IPS-15b (cell line): ENCODE results near the gene NUPR1.

ENCODE experiments used
- H3K27me3 ChIP-seq: one replicate; pipeline ENCODE4 v1.6.1; 2013; ENCODE audit warnings: low read length; ENCODE audit not compliant: control insufficient read depth, insufficient read depth
- H3K36me3 ChIP-seq: one replicate; pipeline ENCODE4 v1.6.1; 2013; ENCODE audit warnings: low read length; ENCODE audit not compliant: control insufficient read depth, insufficient read depth
- H3K4me1 ChIP-seq: one replicate; pipeline ENCODE4 v1.6.1; 2013; ENCODE audit warnings: mild to moderate bottlenecking, low read length; ENCODE audit not compliant: control insufficient read depth, insufficient read depth
- H3K4me3 ChIP-seq: one replicate; pipeline ENCODE4 v1.5.1; 2013; ENCODE audit warnings: low read depth, low read length
- H3K9ac ChIP-seq: one replicate; pipeline ENCODE4 v1.6.1; 2013; ENCODE audit warnings: low read depth, mild to moderate bottlenecking, low read length
- H3K9me3 ChIP-seq: one replicate; pipeline ENCODE4 v1.6.1; 2013; ENCODE audit warnings: mild to moderate bottlenecking, low read length; ENCODE audit not compliant: control insufficient read depth, insufficient read depth

Gene NUPR1

DNA sequence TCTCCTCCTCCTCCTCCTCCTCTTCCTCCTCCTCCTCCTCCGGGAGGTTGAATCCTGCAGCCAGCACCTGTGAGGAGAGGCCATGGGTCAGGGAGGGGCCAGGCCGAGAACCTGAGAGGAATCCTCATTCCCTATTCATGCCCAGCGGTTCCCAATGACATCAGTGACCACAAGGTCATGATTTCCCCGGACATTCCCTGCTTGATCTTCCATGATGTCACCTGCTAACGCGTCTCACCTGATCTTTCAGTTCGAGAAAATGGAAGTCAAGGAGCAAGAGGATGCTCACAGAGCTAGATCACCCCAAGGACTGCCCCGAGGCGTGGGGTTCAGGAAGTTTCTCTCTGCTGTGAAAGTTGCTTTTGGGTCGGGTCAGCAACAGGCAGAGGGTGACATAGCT, 38.9 kb downstream of the NUPR1 start:
- no peaks in the 10 kb centered on the region for H3K9me3 ChIP-seq
- no peak overlapping the region for H3K9ac ChIP-seq
- no peaks in the 10 kb centered on the region for H3K36me3 ChIP-seq
- H3K27me3 ChIP-seq: no peaks in the 10 kb centered on the region
- no peak overlapping the region for H3K4me3 ChIP-seq
- no peaks in the 10 kb centered on the region for H3K4me1 ChIP-seq

GRCh38 chr16:28498666-28499381, 40.0 kb downstream of the NUPR1 start:
- H3K27me3 ChIP-seq: no peaks in the 10 kb centered on the region
- no peak overlapping the region for H3K4me3 ChIP-seq
- no peaks in the 10 kb centered on the region for H3K9me3 ChIP-seq
- no peaks in the 10 kb centered on the region for H3K4me1 ChIP-seq
- H3K36me3 ChIP-seq: no peaks in the 10 kb centered on the region
- no peak overlapping the region for H3K9ac ChIP-seq

DNA sequence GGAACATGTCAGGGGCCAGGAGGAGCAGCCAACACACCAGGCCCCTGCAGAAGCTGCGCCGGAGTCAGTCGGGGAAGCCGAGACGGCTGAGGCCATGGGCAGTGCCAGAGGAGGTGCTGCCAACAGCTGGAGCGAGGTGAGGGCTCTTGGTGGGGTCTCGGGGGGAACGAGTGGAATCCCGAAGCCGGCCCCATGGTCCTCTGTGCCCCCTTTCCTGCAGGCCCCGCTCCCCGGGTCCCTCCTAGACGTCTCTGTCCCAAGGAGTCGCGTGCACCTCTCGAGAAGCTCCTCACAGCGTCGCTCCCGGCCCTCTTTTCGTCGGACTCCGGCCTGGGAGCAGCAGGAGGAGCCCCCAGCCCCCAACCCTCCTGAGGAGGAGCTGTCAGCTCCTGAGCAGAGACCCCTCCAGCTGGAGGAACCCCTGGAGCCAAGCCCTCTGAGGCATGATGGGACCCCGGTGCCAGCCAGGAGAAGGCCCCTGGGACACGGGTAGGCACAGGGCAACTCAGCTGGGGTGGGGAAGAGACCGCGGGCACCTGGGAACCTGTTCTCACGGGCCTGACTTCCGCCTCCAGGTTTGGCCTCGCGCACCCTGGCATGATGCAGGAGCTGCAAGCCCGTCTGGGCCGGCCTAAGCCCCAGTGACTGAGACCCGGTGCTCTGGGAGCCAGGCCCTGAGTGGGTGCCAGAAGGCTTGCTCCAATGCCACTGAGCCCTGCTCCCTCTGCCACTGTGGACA, 40.7 kb downstream of the NUPR1 start:
- Histone ChIP-seq H3K27me3 (no peaks in the 10 kb centered on the region), H3K36me3 (no peaks in the 10 kb centered on the region), H3K9me3 (no peaks in the 10 kb centered on the region), H3K4me3 (no peak overlapping the region), H3K9ac (no peak overlapping the region), H3K4me1 (no peaks in the 10 kb centered on the region)

DNA sequence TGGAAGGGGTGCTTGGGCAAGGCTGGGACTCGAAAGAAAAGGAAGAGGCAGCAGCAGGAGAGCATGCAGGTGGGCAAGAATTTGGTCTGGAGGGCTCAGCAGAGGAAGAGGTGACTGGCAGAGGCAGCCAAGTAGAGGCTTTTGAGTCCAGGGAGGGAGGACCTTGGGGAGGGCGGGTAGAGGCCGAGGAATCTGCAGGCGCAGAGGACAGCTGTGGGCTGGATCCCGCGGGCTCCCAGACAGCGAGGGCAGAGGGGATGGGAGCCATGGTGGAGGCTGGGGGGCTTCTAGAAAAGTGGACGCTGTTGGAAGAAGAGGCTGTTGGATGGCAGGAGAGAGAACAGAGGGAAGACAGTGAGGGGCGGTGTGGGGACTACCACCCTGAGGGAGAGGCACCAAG, 41.4 kb downstream of the NUPR1 start:
- Histone ChIP-seq H3K9ac (no peak overlapping the region), H3K9me3 (no peaks in the 10 kb centered on the region), H3K27me3 (no peaks in the 10 kb centered on the region), H3K36me3 (no peaks in the 10 kb centered on the region), H3K4me1 (no peaks in the 10 kb centered on the region), H3K4me3 (no peak overlapping the region)

DNA sequence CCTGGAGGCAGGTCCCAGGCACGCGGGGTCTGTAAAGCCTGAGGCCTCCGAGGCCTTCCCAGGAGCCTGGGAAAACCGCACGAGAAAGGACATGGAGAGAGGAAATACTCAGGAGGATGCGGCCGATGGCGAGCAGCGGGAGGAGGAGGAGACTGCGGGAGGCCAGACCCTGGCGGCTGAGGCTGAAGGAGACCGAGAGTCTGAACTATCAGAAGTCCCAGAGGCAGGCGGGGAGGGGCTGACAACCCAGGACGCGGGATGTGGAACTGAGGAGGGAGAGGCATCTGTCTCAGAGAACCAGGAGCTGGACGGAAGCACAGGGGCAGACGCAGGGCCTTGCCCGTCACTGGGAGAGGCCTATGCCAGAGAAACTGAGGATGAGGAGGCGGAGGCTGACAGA, 41.9 kb downstream of the NUPR1 start:
- Histone ChIP-seq H3K9ac (no peak overlapping the region), H3K4me3 (no peak overlapping the region), H3K36me3 (no peaks in the 10 kb centered on the region), H3K27me3 (no peaks in the 10 kb centered on the region), H3K4me1 (no peaks in the 10 kb centered on the region), H3K9me3 (no peaks in the 10 kb centered on the region)

DNA sequence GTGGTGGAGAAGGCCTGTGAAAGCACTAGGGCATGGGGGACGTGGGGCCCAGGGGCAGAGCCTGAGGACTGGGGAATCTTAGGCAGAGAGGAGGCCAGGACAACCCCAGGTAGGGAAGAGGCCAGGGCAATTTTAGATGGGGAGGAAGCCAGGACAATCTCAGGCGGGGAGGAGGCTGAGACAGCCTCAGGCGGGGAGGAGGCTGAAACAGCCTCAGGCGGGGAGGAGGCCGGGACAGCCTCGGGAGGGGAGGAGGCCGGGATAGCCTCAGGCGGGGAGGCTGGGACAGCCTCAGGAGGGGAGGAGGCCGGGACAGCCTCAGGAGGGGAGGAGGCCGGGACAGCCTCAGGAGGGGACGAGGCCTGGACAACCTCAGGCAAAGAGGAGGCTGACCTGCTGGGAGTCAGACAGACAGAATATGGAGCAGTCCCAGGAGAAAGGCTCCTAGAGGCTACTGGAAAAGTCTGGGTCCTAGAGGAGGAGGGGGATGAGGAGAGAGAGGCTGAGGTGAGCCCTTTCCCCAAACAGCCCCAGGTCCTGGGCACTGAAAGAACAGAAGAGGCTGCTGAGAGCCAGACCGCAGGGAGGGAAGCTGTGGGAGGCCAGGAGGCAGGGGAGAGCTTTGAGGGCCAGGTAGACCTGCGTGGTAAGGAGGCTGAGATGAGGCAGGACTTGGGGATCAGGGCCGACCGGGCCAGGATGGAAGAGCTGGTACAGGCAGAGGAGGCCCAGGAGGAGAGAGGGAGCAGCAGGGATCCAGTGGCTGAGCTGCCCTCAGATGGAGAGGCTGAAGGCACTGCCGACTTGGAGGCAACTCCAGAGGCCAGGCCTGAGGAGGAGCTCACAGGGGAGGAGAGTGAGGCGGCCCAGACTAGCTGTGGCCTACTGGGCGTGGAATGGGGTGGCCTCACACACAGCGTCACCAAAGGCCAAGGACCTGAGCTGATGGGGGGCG, 42.7 kb downstream of the NUPR1 start:
- Histone ChIP-seq H3K9ac (no peak overlapping the region), H3K4me3 (no peak overlapping the region), H3K27me3 (no peaks in the 10 kb centered on the region), H3K9me3 (no peaks in the 10 kb centered on the region), H3K4me1 (no peaks in the 10 kb centered on the region), H3K36me3 (no peaks in the 10 kb centered on the region)

DNA sequence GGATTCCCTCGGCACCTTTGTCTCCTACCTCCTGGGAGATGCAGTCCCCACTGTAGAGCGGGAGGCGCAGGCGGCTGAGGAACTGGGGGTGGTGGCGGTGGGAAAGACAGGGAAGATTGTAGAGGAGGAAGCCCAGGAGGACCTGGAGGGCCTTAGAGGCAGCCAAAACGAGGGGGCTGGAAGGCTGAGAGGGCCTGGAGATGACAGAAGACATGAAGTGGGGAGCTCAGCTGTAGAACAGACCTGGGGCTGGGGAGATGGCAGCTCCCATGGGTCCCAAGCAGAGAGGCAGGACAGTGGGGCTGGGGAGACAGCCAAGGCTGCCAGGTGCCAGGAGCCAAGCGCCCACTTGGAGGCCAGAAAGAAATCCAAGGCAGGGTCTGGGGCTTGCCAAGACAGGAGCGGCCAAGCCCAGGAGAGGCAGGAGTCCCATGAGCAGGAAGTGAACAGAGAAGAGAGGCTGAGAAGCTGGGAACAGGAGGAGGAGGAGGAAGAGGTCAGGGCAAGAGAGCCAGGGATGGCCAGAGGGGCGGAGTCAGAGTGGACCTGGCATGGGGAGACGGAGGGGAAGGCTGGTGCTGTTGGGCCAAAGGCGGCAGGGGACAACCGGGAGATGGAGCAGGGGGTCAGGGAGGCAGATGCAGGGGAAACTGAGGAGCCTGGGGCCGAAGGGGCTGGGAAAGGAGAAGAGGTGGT, 43.5 kb downstream of the NUPR1 start:
- no peak overlapping the region for H3K4me3 ChIP-seq

DNA sequence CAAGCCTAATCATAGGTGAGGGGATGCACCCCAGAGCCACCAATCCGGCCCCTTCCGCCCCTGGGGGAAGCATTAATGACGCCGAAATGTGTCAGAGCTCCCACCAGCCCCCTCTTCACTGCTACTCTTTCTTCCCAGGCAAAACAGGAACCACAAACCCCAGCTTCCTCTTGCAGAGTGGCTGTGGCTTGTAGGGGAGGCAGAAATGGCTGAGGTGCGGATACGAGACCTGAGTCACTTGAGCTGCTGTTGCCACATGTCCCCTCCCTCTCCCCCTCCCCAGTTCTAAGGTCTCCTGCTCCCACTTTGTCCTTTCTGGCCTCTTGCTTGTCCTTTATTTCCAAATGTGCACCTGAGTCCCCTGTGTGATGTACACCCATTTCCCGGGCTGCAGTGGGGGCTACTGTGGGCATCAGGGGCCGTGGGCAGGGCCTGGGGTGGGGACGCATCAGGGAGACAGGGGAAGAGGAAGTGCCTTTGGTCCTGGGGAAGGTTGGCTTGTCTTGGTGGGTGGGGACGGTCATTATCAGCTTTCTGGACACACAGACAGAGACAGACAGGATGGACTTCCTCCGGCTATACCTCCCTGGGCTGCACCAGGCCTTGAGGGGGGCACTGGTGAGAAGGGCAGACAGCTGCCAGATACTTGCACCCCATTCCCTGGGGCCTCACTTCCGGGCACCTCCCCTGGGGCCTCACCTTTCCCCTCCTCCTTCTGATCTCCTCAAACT, 44.5 kb downstream of the NUPR1 start, which contains the start of gene APOBR:
APOBR (plus strand) TSS at position 523 of the 731 bp plus-strand sequence; CDS start at position 562, 39 bp downstream.
- H3K27me3 ChIP-seq: no peaks in the 10 kb centered on the region
- no peaks in the 10 kb centered on the region for H3K36me3 ChIP-seq
- H3K9me3 ChIP-seq: no peaks in the 10 kb centered on the region
- no peaks in the 10 kb centered on the region for H3K4me1 ChIP-seq
- no peak within 1 kb of the TSS for H3K9ac ChIP-seq
- H3K4me3 ChIP-seq: no peak within 1 kb of the TSS

More for the DNA sequence above, 43.5 kb downstream of the NUPR1 start:
- Histone ChIP-seq H3K4me1 (no peaks in the 10 kb centered on the region), H3K27me3 (no peaks in the 10 kb centered on the region), H3K9me3 (no peaks in the 10 kb centered on the region), H3K36me3 (no peaks in the 10 kb centered on the region), H3K9ac (no peak overlapping the region)

GRCh38 chr16:28492511-28492910, 46.3 kb downstream of the NUPR1 start:
- no peaks in the 10 kb centered on the region for H3K4me1 ChIP-seq

GRCh38 chr16:28491970-28492474, 46.8 kb downstream of the NUPR1 start, which contains the start of gene CLN3:
Gene CLN3, minus strand, starts transcription at chr16:28492074. Its CDS starts 315 bp downstream, at chr16:28491759.
- Histone ChIP-seq H3K9me3 (no peaks in the 10 kb centered on the region), H3K4me1 (no peaks in the 10 kb centered on the region), H3K27me3 (no peaks in the 10 kb centered on the region), H3K36me3 (no peaks in the 10 kb centered on the region), H3K9ac (peak within 1 kb of the TSS; percentile 90), H3K4me3 (peak within 1 kb of the TSS; percentile 83)

More at GRCh38 chr16:28492511-28492910, 46.3 kb downstream of the NUPR1 start:
- H3K36me3 ChIP-seq: no peaks in the 10 kb centered on the region
- no peaks in the 10 kb centered on the region for H3K9me3 ChIP-seq
- H3K27me3 ChIP-seq: no peaks in the 10 kb centered on the region
- H3K9ac ChIP-seq: peak overlapping the region; percentile 4
- peak overlapping the region; percentile 83 for H3K4me3 ChIP-seq
